Osteoblast (primary cell): ENCODE data around the gene TSPAN33. TPM values are rescaled to one million over a fixed set of nuclear protein-coding genes. Genes with fewer than 3 reads are reported as not detected.

Source experiments
- DNase-seq: peaks from one replicate; pipeline ENCODE4 v3.0.0; 2011; ENCODE audit warnings: low spot score, mixed read lengths; ENCODE audit not compliant: insufficient read length; ENCODE audit errors: missing footprints
- H2AFZ ChIP-seq: 2 replicates; pipeline ENCODE4 v1.6.0; 2011; ENCODE audit warnings: mild to moderate bottlenecking, low read length
- H3K27ac ChIP-seq: 2 replicates; pipeline ENCODE4 v1.5.1; 2011; ENCODE audit warnings: mild to moderate bottlenecking, low read depth, low read length, moderate library complexity
- H3K27me3 ChIP-seq: 2 replicates; pipeline ENCODE4 v1.6.0; 2012; ENCODE audit warnings: mild to moderate bottlenecking, control low read depth, inconsistent platforms, low read length, moderate library complexity; ENCODE audit not compliant: insufficient read depth
- H3K36me3 ChIP-seq: 2 replicates; pipeline ENCODE4 v1.5.1; 2011; ENCODE audit warnings: mild to moderate bottlenecking, low read length, control low read depth, moderate library complexity; ENCODE audit not compliant: insufficient read depth
- H3K4me1 ChIP-seq: 2 replicates; pipeline ENCODE4 v1.5.1; 2011; ENCODE audit warnings: mild to moderate bottlenecking, low read length, control low read depth, moderate library complexity; ENCODE audit not compliant: insufficient read depth
- H3K4me2 ChIP-seq: 2 replicates; pipeline ENCODE4 v1.6.0; 2011; ENCODE audit warnings: mild to moderate bottlenecking, low read length; ENCODE audit not compliant: insufficient read depth
- H3K4me3 ChIP-seq: fragments of 200-600 bp; sonication (generic); 3 replicates; pipeline ENCODE4 v1.5.1; 2012; ENCODE audit warnings: mild to moderate bottlenecking, low read length, inconsistent platforms; ENCODE audit not compliant: insufficient read depth
- H3K79me2 ChIP-seq: 2 replicates; pipeline ENCODE4 v1.6.0; 2012; ENCODE audit warnings: mild to moderate bottlenecking, low read length, control low read depth, inconsistent platforms; ENCODE audit not compliant: insufficient read depth
- H3K9me3 ChIP-seq: 2 replicates; pipeline ENCODE4 v1.5.1; 2011; ENCODE audit warnings: low read depth, low read length, control low read depth
- H4K20me1 ChIP-seq: 2 replicates; pipeline ENCODE4 v1.6.0; 2012; ENCODE audit warnings: mild to moderate bottlenecking, low read length, control low read depth; ENCODE audit not compliant: insufficient read depth
- total RNA-seq: library from RNA; depleted of rRNA; stranded (reverse); fragments of >200 nt; gene quantifications from 2 replicates; pipeline ENCODE4 v1.2.3, GENCODE V29; 2012
- TF ChIP-seq, protein P1 (sequence below): IDR thresholded peaks from 2 replicates; pipeline ENCODE4 v1.5.1; 2011; ENCODE audit warnings: mild to moderate bottlenecking, low read depth, low read length, moderate library complexity; ENCODE audit errors: extremely low read depth

TSPAN33 gene, protein sequence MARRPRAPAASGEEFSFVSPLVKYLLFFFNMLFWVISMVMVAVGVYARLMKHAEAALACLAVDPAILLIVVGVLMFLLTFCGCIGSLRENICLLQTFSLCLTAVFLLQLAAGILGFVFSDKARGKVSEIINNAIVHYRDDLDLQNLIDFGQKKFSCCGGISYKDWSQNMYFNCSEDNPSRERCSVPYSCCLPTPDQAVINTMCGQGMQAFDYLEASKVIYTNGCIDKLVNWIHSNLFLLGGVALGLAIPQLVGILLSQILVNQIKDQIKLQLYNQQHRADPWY
- total RNA-seq, result under 0.01 and 0.36 TPM in 2 replicates

DNA sequence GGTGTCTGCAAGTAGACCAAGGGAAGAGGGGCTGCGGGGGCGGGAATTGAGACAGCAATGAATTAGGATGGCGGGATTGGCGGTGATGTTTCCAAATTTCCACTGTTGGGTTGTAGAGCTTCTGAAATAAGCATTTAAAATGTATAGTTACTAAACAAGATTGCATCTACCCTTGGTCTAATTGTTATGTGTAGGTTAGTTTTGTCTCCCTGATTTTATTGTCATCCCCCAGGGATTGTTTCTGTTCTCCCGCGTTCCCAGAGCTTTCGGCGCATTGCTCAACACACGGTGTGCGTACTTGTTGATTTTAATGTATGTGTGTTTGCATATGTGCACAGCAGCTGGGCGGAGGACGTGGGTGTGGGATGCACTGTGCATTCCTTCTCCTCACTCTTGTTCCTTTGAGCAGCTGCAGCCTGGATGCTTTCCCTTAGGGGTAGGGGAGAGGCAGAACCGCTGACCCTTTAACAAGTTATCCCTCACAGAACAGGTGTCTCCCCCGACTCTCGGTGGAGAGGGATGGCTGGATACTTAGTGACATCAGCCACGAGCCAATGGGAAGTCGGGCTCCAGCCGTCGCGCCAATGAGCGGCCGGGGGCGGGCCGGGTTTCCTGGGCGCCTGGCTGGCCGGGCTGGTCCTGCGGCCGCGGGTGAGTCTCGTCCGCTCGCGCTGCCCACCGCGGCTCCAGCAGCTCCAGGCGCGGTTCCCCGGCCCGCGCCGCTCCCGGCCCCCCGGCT is at the start of gene TSPAN33:
TSPAN33 (plus strand) TSS at position 613 of the 739 bp plus-strand sequence. CDS start 274 bp downstream, outside the sequence.
- H3K27me3 ChIP-seq, result peaks cover 52% of the 10 kb centered on the region

DNA sequence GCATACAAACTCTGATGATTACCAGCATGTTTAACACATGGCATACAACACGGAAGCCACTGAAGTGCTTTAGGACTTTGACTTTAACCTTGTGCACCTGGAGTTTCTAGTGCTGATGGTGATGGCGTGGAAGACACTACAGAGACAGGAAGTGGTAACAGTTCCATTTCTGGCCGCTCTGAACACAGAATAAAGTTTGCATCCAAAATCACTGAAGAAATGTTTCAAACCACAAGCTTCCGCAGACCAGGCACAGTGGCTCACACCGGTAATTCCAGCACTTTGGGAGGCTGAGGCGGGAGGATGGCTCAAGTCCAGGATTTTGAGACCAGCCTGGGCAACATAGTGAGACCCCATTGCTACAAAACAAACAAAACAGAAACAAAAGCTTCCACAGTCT is 49.2 kb upstream of the TSPAN33 start:
- H3K27me3 ChIP-seq, result peaks cover 16% of the 10 kb centered on the region
- TF ChIP-seq, protein P1, sequence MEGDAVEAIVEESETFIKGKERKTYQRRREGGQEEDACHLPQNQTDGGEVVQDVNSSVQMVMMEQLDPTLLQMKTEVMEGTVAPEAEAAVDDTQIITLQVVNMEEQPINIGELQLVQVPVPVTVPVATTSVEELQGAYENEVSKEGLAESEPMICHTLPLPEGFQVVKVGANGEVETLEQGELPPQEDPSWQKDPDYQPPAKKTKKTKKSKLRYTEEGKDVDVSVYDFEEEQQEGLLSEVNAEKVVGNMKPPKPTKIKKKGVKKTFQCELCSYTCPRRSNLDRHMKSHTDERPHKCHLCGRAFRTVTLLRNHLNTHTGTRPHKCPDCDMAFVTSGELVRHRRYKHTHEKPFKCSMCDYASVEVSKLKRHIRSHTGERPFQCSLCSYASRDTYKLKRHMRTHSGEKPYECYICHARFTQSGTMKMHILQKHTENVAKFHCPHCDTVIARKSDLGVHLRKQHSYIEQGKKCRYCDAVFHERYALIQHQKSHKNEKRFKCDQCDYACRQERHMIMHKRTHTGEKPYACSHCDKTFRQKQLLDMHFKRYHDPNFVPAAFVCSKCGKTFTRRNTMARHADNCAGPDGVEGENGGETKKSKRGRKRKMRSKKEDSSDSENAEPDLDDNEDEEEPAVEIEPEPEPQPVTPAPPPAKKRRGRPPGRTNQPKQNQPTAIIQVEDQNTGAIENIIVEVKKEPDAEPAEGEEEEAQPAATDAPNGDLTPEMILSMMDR, result no peak
- no peak overlapping the region for H3K27ac ChIP-seq
- no peaks in the 10 kb centered on the region for H3K4me1 ChIP-seq
- no peak overlapping the region for H3K4me2 ChIP-seq
- H3K4me3 ChIP-seq, result no peak overlapping the region
- no peak for DNase-seq
- H3K36me3 ChIP-seq, result no peaks in the 10 kb centered on the region
- H3K79me2 ChIP-seq, result no peaks in the 10 kb centered on the region
- no peaks in the 10 kb centered on the region for H4K20me1 ChIP-seq
- no peak overlapping the region for H2AFZ ChIP-seq
- H3K9me3 ChIP-seq, result no peaks in the 10 kb centered on the region

More for the DNA sequence above, at the start of gene TSPAN33:
- peak within 1 kb of the TSS; percentile 82 for H3K4me2 ChIP-seq
- TF ChIP-seq, protein P1, result no peak
- H4K20me1 ChIP-seq, result no peaks in the 10 kb centered on the region
- H3K9me3 ChIP-seq, result no peaks in the 10 kb centered on the region
- no peaks in the 10 kb centered on the region for H3K79me2 ChIP-seq
- peak; percentile 99 for DNase-seq
- H3K4me3 ChIP-seq, result peak within 1 kb of the TSS; percentile 61
- peak within 1 kb of the TSS; percentile 78 for H2AFZ ChIP-seq
- H3K27ac ChIP-seq, result no peak within 1 kb of the TSS
- no peaks in the 10 kb centered on the region for H3K36me3 ChIP-seq
- peaks cover 7% of the 10 kb centered on the region for H3K4me1 ChIP-seq

DNA sequence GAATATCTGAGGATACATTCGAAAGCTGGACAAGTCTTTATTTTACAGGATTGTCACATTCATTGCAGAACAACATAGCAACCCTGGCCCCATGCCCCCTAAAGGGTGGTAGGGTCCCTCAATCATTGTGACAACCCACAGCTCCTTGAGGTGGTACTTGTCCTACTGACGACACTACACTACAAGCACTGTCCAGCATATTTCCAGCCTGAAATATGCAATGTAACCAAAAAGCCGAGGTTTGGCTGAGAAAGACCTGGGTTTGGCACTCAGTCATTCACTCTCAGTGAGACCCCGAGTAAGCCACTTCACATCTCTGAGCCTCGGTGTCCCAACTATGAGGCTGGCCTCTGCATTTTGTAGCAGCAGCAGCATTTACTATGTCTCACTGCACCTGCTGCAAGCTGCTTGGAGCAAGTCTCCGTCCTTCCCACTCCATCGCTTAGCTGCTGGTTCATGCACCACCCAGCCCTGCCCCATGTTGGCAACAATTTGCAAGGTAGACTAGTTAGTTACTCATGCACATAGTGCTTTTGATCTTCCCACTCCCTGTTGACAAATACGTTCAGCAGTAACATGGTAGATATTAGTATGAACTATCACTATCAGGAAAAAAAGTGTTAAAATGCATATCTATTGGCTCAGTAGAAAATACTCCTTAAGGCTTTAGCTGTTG is 46.0 kb upstream of the TSPAN33 start:
- no peaks in the 10 kb centered on the region for H3K36me3 ChIP-seq
- peaks cover 15% of the 10 kb centered on the region for H3K27me3 ChIP-seq
- no peaks in the 10 kb centered on the region for H3K9me3 ChIP-seq
- H2AFZ ChIP-seq, result no peak overlapping the region
- no peaks in the 10 kb centered on the region for H4K20me1 ChIP-seq
- H3K4me2 ChIP-seq, result no peak overlapping the region
- H3K4me3 ChIP-seq, result no peak overlapping the region
- H3K4me1 ChIP-seq, result no peaks in the 10 kb centered on the region
- no peaks in the 10 kb centered on the region for H3K79me2 ChIP-seq
- no peak overlapping the region for H3K27ac ChIP-seq
- DNase-seq, result no peak
- TF ChIP-seq, protein P1, result no peak

DNA sequence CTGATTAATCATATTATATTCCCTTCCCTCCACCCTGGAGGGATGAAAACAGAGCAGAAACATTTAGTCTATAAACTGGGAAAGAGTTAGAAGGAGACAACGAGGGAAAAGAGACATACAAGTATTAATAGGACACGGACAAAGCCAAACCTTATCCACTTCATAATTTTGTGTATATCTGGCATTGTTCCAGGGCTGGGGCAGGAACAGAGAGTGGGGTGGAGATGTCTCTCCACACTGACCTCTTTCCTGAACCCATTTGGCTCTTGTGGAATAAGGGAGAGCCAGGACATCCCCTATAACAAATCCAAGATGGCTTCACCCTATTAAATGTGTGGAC is 43.7 kb upstream of the TSPAN33 start:
- Histone ChIP-seq H3K4me1 (no peaks in the 10 kb centered on the region), H3K79me2 (no peaks in the 10 kb centered on the region), H3K4me3 (no peak overlapping the region), H2AFZ (no peak overlapping the region), H3K27ac (no peak overlapping the region), H3K9me3 (no peaks in the 10 kb centered on the region), H4K20me1 (no peaks in the 10 kb centered on the region), H3K27me3 (peaks cover 14% of the 10 kb centered on the region), H3K36me3 (no peaks in the 10 kb centered on the region), H3K4me2 (no peak overlapping the region)
- TF ChIP-seq, protein P1, result no peak
- DNase-seq, result no peak
